ENCODE results near the gene DNAH6.

DNAH6 gene

DNA sequence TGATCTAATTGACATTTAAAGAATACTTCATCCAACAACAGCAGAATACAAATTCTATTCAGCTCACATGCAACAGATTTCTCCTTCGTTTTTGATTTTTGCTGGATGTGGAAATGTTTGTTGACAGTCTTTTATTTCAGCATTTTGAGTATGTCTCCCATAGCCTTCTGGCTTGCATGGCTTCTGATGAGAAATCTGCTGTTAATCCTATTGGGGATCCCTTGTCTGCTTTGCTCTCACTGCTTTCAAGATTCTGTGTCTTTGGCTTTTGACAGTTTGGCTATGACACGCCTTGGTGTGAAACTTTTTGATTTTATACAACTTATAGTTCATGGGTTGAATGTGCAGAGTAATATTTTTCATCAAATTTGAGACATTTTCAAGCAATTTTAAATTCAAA is 319.9 kb downstream of the DNAH6 start:
- no peak overlapping the region for H3K27ac Mint-ChIP-seq
- H3K9me3 Mint-ChIP-seq = peaks cover 11% of the 10 kb centered on the region
- TF ChIP-seq, protein P1, sequence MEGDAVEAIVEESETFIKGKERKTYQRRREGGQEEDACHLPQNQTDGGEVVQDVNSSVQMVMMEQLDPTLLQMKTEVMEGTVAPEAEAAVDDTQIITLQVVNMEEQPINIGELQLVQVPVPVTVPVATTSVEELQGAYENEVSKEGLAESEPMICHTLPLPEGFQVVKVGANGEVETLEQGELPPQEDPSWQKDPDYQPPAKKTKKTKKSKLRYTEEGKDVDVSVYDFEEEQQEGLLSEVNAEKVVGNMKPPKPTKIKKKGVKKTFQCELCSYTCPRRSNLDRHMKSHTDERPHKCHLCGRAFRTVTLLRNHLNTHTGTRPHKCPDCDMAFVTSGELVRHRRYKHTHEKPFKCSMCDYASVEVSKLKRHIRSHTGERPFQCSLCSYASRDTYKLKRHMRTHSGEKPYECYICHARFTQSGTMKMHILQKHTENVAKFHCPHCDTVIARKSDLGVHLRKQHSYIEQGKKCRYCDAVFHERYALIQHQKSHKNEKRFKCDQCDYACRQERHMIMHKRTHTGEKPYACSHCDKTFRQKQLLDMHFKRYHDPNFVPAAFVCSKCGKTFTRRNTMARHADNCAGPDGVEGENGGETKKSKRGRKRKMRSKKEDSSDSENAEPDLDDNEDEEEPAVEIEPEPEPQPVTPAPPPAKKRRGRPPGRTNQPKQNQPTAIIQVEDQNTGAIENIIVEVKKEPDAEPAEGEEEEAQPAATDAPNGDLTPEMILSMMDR (IDR thresholded peaks at IDR 0.05; ENCODE audit: unreplicated experiment in 3 of 3) = no peak
- peaks cover 4% of the 10 kb centered on the region for H3K27me3 Mint-ChIP-seq (ENCODE audit: low read depth)
- no peak overlapping the region for H3K4me3 Mint-ChIP-seq
- no peaks in the 10 kb centered on the region for H3K4me1 Mint-ChIP-seq
- peaks cover 4% of the 10 kb centered on the region for H3K36me3 Mint-ChIP-seq (ENCODE audit: low read depth)

DNA sequence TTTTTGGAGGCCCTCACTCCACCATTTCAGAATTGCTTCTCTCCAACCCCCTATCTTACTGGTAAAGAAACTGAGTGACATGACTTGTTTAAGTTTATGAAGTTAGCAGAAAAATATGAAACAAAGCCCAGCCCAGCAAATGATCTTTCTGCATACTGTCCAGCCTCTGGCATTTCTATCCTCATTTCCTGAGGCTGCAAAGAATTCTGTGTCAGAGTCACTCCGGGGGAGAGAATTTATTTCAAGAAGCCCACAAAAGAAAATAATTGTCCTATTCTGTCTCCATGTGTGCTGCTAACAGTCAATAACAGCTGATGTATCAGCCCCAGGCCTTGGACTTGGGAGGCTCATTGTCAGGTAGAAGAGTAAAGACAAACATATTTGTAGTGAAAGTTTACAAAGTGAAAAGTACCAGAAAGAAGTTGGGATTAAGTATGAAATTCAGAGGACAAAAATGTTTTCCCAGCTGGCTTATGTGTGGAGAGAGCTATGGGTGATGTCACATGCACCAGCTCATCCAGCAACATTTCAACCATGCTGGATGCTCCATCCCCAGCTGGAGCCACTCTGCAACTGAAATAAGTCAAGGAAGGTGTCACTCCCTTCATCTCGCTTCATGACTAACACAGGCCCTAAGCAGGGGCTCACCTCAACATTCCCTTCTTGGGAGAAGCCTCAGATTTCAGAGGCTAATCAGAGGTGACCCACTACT is 322.3 kb downstream of the DNAH6 start:
- TF ChIP-seq, protein P1 (IDR thresholded peaks at IDR 0.05; ENCODE audit: unreplicated experiment in 3 of 3) = no peak
- Mint-ChIP-seq H3K27ac (no peak overlapping the region), H3K27me3 (ENCODE audit: low read depth) (peaks cover 11% of the 10 kb centered on the region), H3K4me3 (no peak overlapping the region), H3K4me1 (no peaks in the 10 kb centered on the region), H3K9me3 (peaks cover 11% of the 10 kb centered on the region), H3K36me3 (ENCODE audit: low read depth) (peaks cover 4% of the 10 kb centered on the region)

DNA sequence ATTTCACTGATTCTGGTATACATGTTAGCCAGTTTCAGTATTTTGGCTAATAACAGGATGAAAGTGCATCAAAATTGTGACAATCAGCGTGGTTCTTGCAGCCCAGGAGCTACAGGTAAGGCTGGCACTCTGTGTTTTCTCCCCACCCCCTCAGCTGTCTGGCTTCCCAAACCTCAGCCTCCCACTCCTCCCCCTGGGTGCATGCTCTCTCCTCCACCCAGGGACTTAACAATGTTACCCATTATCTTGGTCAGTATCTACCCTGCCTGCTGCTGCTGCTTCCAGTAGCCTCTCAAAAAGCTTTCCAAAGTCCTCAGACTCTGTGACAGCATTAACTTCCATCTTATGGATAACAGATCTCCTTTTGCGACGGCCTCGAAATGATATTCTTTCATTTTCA is 323.6 kb downstream of the DNAH6 start:
- Mint-ChIP-seq H3K27ac (no peak overlapping the region), H3K4me1 (no peaks in the 10 kb centered on the region), H3K9me3 (peaks cover 11% of the 10 kb centered on the region), H3K27me3 (ENCODE audit: low read depth) (peaks cover 11% of the 10 kb centered on the region), H3K4me3 (no peak overlapping the region), H3K36me3 (ENCODE audit: low read depth) (peaks cover 4% of the 10 kb centered on the region)
- TF ChIP-seq, protein P1 (IDR thresholded peaks at IDR 0.05; ENCODE audit: unreplicated experiment in 3 of 3) = no peak

DNA sequence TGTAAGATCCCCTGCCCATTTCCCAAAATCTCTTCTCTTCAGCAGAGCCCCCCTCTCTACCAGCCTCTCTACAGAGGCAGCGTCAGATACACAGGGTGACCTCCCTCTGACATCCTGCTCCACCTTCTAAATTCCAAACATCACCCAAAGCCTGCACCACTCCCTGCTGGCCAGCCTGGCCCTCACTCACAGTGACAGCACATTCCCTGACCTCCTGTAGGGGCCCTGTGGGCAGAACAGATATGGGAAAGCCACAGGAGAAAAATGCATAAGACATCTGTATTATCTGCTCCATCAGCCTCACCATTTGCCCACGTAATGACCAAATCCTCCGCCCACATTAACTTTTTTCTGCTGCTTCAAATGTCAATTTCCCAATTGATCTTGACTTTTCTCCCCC is 324.0 kb downstream of the DNAH6 start:
- H3K27me3 Mint-ChIP-seq (ENCODE audit: low read depth) = peaks cover 11% of the 10 kb centered on the region
- H3K4me3 Mint-ChIP-seq = no peak overlapping the region

DNA sequence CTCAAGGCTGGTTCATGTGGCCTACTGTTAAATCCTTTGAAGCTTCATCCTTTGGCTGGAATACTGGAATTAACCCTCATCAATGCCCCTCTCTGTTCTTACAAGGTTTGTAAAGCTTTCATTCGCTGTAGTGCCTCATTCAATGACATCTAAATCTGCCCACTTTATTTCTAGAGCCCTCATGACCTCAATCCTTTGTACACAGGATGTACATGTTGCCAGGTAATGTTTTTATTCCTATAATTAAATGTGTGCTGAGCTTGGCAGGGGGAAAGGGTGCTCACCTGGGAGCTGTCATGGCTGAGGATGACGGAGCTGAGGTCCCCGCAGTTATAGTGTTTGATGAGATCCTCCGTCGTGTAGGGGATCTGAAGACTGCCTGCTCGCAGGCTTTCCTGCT is 325.3 kb downstream of the DNAH6 start:
- Mint-ChIP-seq H3K36me3 (ENCODE audit: low read depth) (peaks cover 1% of the 10 kb centered on the region), H3K9me3 (peaks cover 3% of the 10 kb centered on the region), H3K27me3 (ENCODE audit: low read depth) (peaks cover 11% of the 10 kb centered on the region), H3K4me3 (no peak overlapping the region), H3K4me1 (no peaks in the 10 kb centered on the region), H3K27ac (no peak overlapping the region)
- TF ChIP-seq, protein P1 (IDR thresholded peaks at IDR 0.05; ENCODE audit: unreplicated experiment in 3 of 3) = no peak

More for the DNA sequence above, 324.0 kb downstream of the DNAH6 start:
- no peak overlapping the region for H3K27ac Mint-ChIP-seq
- peaks cover 4% of the 10 kb centered on the region for H3K36me3 Mint-ChIP-seq (ENCODE audit: low read depth)
- TF ChIP-seq, protein P1 (IDR thresholded peaks at IDR 0.05; ENCODE audit: unreplicated experiment in 3 of 3) = no peak
- H3K9me3 Mint-ChIP-seq = peaks cover 11% of the 10 kb centered on the region
- no peaks in the 10 kb centered on the region for H3K4me1 Mint-ChIP-seq

DNA sequence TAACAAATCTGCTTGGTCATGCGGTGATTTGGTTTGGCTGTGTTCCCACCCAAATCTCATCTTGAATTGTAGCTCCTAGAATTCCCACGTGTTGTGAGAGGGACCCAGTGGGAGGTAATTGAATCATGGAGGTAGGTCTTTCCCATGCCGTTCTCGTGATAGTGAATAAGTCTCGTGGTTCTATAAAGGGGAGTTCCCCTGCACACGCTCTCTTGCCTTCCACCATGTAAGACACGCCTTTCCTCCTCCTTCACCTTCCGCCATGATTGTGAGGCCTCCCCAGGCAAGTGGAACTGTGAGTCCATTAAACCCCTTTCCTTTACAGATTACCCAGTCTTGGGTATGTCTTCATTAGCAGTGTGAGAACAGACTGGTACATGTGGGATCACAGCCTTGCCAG is 327.8 kb downstream of the DNAH6 start:
- H3K36me3 Mint-ChIP-seq (ENCODE audit: low read depth) = no peaks in the 10 kb centered on the region
- no peak overlapping the region for H3K4me3 Mint-ChIP-seq
- no peaks in the 10 kb centered on the region for H3K4me1 Mint-ChIP-seq
- no peaks in the 10 kb centered on the region for H3K9me3 Mint-ChIP-seq
- H3K27me3 Mint-ChIP-seq (ENCODE audit: low read depth) = peaks cover 8% of the 10 kb centered on the region
- no peak overlapping the region for H3K27ac Mint-ChIP-seq
- TF ChIP-seq, protein P1 (IDR thresholded peaks at IDR 0.05; ENCODE audit: unreplicated experiment in 3 of 3) = no peak
